ENCODE measurements around the gene TAOK2.
"Not testable (repeated sequence)": the region's sequence is repeated elsewhere in the genome, so short reads cannot be mapped to it uniquely, and the experiment has no call there.

TAOK2 gene

DNA sequence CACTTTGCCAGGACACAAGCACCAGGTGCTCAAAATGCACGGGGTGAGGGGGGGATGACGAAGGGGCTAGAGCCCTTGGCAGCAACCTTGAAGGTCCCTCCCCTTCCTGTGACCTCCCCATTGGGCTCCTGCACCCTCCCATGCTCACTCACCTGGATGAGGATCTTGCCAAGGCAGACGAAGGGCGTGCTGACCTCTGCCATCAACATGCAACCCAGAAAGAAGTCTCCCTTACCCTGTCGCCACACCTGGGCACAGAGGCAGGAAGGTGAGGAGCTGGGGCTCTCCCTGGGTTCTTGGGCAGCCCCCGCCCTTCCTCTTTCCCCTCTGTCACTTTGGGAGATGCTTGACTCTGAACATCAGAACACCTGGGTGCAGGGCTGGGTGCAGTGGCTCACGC is 51.9 kb downstream of the TAOK2 start:
- DNase-seq = no peak

DNA sequence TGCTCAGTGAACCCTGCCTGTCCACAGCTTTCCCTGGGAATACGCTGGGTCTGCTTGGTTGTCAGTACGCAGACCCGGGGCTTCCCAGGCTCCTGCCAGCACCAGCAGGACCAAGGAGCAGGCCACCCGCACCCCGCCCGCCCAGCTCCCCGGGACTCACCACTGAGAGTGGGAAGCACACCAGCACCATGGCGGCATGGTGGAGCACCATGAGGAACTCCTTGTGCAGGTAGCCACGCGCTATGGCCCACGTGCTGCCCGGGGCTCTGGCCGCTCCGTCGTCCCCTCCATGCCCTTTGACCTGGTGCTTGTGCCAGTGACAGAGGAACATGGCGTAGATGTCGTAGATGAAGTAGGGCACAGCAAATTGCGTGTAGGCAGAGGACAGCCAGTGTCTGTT is 52.8 kb downstream of the TAOK2 start:
- DNase-seq = no peak

DNA sequence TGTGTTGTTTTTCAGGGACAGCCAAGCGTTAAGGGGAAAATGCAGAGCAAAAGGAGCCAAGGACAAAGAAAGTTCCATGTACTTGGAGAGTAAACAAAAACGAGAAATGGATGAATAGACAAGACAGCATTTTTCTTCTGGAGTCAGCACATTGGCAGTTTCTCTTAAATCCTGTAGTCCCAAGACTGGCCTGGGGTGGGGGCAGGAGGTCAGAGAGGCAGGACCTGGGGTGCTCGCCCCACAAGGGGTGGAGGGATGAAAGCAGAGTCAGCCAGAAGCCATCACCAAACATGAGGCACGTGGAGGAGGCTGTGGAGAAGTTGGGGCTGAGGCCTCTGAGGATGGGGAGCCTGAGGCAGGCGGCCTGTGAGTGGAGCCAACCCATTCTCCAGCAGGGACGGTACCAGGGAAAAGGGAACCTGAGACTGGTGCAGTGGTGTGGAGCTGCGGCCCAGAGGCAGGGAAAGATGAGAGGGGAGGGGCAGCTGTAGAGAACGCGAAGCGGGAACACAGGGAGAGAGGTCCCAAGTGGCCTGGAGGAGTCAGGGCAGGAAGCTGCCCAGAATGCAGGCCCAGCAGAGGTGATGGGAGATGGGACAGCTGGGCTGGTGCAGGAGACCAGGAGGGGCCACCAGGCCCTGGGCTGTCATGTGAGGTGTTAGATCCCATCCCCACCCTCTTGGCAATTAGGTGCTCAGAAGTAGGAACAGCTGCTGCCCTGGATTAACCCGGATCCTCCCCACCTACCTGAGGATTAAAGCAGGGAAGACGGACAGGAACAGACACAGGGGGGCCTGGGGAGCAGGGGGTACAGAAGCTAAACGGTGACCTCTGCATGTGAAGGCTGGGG is 54.1 kb downstream of the TAOK2 start:
- no peak for DNase-seq

DNA sequence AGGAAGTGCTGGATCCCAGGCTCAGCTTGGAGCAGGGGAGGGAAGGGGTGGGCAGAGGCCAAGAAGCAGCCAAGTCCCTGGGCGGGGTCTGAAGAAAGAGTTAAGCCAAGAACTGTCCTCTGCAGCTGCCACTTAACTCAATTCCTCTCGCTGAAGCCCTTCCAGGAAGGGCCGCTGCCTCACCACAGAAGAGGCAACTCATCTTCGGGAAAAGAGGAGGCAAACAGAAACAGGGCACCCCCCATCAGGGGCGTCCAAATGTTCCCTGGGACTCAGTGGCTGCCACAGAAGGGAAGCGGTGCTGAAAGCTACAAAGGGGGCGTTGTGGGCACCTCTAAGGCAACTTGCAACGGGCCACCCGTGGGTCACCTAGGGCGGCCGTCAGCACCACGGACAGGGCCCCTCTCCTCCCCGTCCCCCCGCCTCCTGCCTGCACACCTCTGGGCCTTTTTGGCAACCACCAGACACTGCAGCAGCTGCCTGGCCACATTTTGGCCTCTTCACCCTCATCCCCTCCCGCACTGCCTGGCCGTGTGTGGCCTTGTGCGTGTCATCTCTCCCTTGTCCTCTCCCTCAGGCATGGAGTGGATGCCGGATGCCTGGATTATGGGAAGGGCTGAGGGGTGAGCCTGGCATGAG is 54.9 kb downstream of the TAOK2 start:
- no peak for DNase-seq

DNA sequence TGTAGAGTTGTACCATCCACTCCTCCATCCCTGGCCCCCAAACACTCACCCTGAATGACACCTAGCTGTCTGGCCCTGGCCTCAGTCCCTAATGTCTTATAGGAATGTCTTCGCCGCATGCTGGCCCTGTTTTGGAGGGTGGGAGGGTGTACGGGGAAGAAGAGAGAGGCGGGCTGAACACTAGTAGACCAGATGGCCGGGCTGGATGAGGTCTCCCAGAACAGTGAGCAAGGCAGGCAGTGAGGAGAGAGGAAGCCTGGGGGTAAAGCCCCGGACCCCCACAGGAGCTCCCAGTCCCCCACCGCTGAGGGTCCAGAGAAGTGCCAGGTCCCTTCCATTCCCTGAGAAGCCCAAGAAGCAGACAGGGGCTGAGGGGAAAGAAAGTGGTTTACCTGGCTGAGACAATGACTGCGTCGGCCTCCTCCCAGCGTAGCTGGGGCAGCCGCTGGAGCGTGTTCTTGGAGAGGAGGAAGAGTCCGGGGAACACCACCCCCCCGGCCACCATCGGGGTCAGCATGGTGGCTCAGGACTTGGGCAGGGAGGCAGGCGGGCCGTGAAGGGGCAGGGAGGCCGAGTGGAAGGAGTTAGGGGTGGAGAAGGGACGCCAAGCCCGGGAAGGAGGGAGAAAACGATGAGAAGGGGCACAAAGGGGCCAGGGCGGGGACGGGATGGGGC is 56.5 kb downstream of the TAOK2 start:
- no peak for DNase-seq

DNA sequence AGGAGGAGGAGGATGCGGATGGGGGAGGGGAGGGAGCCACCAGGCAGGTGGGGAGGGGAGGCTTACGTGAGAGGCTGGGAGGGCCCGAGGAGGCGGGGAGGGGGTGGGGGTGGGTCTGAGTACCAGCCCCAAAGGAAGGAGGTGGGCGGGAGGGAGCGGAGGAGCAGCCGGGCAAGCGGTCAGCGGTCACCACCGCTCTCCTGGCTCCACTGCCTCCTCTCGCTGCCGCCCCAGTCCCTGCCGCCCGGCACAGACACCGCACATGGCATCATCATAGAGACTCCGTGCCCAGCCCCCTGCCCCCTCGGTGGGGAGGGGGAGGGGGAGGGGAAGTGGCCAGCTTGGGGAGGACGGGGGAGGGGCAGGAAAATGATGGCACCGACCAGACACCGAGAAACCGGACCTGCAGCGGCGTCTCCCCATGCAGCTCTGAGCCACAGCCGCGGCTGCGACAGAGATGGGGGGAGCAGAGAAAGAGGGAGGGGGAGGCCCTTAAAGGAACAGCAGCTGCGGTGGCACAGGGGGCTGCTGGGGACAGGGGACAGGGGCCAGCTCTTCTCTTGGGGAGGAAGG is 57.3 kb downstream of the TAOK2 start, which contains the start of gene TLCD3B:
Gene TLCD3B, minus strand, starts transcription at position 431 of the 573 bp plus-strand sequence. CDS start 744 bp downstream, outside the sequence.
- DNase-seq = no peak

DNA sequence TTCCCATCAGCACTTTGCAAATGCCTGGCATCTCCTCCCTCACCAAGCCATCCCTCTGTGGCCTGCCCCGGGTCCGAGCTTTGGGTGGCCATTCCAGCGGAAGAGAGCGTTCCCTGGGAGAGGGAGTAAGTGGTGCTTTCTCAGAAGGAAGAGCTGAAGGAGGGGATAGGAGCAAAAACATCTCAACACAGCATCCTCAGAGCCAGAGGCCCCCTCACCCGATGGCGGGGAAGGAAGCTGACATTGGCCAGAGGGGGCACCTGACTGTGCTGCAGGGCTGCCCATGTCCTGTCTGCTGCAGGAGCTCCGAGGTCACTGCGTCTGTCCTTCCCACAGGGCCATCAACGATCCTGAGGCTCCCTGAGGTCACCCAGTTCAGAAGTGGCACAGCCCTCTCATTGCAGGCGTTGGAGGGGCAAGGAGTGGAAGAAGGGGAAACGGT is 57.8 kb downstream of the TAOK2 start:
- DNase-seq = no peak

DNA sequence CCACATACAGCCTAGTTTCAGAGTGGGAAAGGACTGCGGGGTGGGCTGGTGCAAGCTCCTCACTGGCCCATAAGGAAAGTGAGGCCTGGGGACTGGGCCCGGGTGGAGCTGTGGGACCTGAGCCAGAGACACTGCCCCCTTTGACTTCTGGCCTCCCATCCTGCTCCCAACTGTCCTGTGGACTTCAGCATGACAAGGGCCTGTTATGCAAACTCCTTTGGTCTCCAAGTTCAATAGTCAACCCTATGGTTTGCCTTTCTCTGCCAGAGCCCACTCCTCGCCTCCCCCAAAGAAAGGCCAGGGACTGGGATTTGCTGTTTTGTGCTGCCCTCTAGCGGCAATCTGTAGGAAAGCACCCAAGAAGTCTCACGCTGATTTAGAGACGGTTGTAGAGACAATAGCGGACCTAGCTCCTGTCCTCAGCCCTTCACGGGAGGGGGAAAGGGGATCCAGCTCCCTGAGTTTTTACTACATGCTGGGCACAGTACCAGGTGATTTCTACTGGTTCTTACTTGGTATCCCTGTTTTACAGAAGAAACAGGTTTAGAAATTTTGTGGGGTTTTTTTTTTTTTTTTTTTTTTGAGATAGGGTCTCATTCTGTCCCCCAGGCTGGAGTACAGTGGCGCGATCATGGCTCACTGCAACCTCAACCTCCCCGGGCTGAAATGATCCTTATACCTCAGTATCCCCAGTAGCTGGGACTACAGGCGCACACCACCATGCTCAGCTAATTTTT is 58.6 kb downstream of the TAOK2 start:
- peak; percentile 43 for DNase-seq

DNA sequence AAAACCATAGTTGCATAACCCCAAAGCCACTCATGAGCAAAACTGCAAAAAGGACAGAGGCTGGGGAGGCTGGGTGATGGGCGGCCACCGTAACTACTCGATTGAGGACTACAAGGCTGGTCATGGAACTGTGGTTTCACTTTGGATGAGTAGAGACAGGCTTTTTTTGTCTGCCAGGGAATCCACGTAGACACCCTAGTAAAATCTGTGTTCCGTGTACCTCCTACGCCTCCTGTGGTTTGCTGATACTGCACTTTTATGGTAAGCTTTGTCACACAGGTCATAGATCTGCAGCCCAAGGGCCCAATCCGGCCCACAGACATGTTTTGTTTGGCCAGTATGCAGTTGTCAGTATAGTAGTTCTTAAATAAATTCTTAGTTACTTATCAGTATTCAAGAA is 59.6 kb downstream of the TAOK2 start:
- DNase-seq = peak; percentile 15

DNA sequence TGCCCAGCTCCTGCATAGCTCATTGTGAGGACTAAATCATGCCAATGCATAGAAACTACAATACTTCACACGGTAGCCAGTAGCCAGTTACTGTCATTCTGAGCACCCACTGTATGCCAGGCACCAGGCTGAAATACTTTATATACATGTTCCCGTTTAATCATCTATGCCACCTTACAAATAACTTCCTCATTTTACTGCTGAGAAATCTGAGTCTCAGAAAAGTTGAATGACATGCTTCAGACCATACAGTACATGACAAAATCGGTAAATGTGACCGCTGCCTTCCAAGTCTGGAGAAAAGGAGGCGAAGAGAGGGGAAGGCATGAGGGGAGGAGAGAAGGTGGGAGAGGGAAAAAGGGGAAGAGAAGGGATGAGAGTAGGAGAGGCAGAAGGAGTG is 66.6 kb downstream of the TAOK2 start:
- DNase-seq = no peak

DNA sequence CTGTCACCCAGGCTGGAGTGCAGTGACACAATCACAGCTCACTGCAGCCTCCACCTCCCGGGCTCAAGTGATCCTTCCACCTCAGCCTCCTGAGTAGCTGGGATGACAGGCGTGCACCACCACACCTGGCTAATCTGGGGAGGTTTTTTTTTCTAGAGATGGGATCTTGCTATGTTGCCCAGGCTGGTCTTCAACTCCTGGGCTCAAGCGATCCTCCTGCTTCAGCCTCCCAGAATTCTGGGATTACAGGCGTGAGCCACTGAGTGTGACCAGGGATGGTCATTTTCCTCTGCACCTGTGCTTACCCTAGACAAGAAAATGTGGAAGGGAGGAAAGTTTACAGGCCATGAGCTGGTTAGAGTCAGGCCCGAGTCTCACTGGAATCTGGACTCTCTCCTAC is 67.0 kb downstream of the TAOK2 start:
- DNase-seq = not testable (repeated sequence)

DNA sequence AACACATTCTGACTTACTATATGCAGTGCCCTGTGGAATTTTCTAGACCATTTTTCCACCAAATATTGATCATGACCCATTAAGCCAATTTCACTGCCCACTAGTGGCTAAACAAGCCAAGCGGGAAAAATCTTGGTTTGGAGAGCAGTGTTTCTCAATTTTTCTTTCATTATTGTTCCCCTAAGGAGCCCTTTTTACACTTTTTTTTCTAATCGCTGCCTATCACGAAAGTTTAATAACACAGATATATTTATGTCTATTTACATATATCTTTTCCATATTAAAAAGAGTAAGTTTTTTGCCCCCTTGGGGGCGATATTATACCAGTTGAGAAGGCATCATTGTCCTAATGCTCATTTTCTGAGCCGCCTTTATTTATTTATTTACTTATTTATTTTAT is 68.2 kb downstream of the TAOK2 start:
- no peak for DNase-seq

Measured in stimulated activated naive CD4-positive, alpha-beta T cell treated with Interleukin-2 at 50 U/mL for 16 hours (primary cell).